ENCODE results near the gene CENPW. TPM values are rescaled to one million over a fixed set of nuclear protein-coding genes. Genes with fewer than 3 reads are reported as not detected.

Gene CENPW
- total RNA-seq, 1 experiment from 2014 or later: 82.3 TPM

DNA sequence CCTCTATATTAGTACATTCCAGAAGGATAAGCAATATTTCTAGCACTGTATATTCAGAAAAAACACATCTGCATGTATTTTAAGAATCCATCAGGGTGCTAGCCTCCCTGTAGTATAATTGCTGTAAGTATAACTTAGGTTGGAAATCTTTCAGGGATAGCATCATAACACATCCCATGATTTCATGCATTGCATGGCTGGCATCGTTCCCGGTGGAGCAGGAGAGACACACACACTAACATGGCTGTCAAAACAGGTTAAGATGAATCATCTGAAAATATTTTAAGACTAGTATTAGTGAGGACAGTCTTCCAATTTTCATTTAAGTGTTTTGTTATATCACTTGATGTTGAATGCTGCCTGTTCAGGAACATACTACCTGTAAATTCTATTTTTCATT is 32.1 kb upstream of the CENPW start:
- H3K27ac Mint-ChIP-seq: no peak overlapping the region
- Histone ChIP-seq H3K56ac (ENCODE audit: insufficient read length, low read depth, low read length) (no peak overlapping the region), H3K4me2 (ENCODE audit: insufficient read depth, insufficient read length, low read length) (no peak overlapping the region), H4K5ac (ENCODE audit: insufficient read length, low read depth, low read length) (no peak overlapping the region), H2BK5ac (ENCODE audit: insufficient read length, low read length) (no peak overlapping the region), H3K9ac (ENCODE audit: extremely low read depth, insufficient read length, low read length) (no peak overlapping the region), H2BK20ac (ENCODE audit: low read depth, low read length, poor library complexity, severe bottlenecking) (no peak overlapping the region), H2BK15ac (ENCODE audit: low read depth, low read length) (no peak overlapping the region), H2AK5ac (ENCODE audit: insufficient read length, low read length) (no peak overlapping the region), H2BK120ac (ENCODE audit: low read depth, low read length, poor library complexity, severe bottlenecking) (no peak overlapping the region), H3K23me2 (ENCODE audit: insufficient read length, low read depth, low read length, poor library complexity, severe bottlenecking) (no peaks in the 10 kb centered on the region), H3K9me3 (ENCODE audit: control insufficient read depth, low read depth, low read length) (no peaks in the 10 kb centered on the region), H2AFZ (ENCODE audit: low read length) (no peak overlapping the region), H4K91ac (ENCODE audit: insufficient read length, low read depth, low read length) (no peak overlapping the region), H3K79me1 (ENCODE audit: insufficient read depth, low read depth, low read length, poor library complexity, severe bottlenecking) (no peaks in the 10 kb centered on the region), H3T11ph (ENCODE audit: low read length) (no peak overlapping the region), H3K27me3 (ENCODE audit: insufficient read depth, low read length) (no peaks in the 10 kb centered on the region), H3K4ac (ENCODE audit: low read depth, low read length) (no peak overlapping the region), H3K4me1 (ENCODE audit: insufficient read depth, low read length) (no peaks in the 10 kb centered on the region), H3K23ac (ENCODE audit: insufficient read length, low read depth, low read length) (no peak overlapping the region), H3K27ac (ENCODE audit: insufficient read length, low read depth, low read length) (no peak overlapping the region), H3K14ac (ENCODE audit: insufficient read depth, low read length) (no peak overlapping the region), H2BK12ac (ENCODE audit: insufficient read length, low read depth, low read length) (no peak overlapping the region), H3K18ac (ENCODE audit: insufficient read length, low read depth, low read length) (no peak overlapping the region), H3K79me2 (ENCODE audit: insufficient read depth, low read length) (no peaks in the 10 kb centered on the region), H4K20me1 (ENCODE audit: control insufficient read depth, insufficient read depth, insufficient read length) (no peaks in the 10 kb centered on the region), H4K8ac (replicated peaks; ENCODE audit: insufficient read length, low read depth, low read length) (no peak overlapping the region)
- no peak for TF ChIP-seq CTCF (conservative IDR thresholded peaks at IDR 0.05)
- no peak overlapping the region for H3K4me3 Mint-ChIP-seq
- H3K4me1 Mint-ChIP-seq: no peaks in the 10 kb centered on the region
- no peaks in the 10 kb centered on the region for H3K36me3 Mint-ChIP-seq (ENCODE audit: insufficient read depth in 1 of 3, low read depth in 3 of 3)
- WGBS (ENCODE audit: extremely low coverage, insufficient read length, low lambda C conversion rate): no CpG with 5 or more reads among the region's 2 CpGs
- H3K27me3 Mint-ChIP-seq (ENCODE audit: low read depth): no peaks in the 10 kb centered on the region
- no peak for DNase-seq
- H3K9me3 Mint-ChIP-seq: no peaks in the 10 kb centered on the region
